ENCODE results near the gene OR10A4. TPM values are rescaled to one million over a fixed set of nuclear protein-coding genes. Genes with fewer than 3 reads are reported as not detected.

The OR10A4 gene
- total RNA-seq, 2 donors from 2014 or later: not detected

DNA sequence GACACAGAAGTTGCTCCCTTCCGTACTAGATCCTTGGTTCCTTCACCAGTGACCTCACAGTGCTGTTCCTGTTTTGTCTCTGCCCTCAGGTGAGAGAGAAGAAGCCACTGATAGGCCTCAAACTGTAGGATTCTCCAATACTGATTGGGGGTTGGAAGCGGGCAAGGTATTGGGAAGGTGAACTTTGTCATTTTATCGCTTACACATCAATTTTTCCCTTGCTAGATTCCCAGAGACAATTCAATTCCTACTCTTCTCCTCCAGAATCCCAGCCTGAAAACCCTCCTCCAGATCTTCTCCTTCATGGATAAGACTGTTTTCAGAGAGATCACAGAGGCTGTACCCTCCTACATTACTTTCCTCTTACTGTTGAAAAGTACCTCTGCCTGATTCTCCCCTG is 35.0 kb downstream of the OR10A4 start:
- H3K4me3 ChIP-seq: no peak overlapping the region
- no peak for DNase-seq (ENCODE audit: low spot score)
- TF ChIP-seq, protein P1, sequence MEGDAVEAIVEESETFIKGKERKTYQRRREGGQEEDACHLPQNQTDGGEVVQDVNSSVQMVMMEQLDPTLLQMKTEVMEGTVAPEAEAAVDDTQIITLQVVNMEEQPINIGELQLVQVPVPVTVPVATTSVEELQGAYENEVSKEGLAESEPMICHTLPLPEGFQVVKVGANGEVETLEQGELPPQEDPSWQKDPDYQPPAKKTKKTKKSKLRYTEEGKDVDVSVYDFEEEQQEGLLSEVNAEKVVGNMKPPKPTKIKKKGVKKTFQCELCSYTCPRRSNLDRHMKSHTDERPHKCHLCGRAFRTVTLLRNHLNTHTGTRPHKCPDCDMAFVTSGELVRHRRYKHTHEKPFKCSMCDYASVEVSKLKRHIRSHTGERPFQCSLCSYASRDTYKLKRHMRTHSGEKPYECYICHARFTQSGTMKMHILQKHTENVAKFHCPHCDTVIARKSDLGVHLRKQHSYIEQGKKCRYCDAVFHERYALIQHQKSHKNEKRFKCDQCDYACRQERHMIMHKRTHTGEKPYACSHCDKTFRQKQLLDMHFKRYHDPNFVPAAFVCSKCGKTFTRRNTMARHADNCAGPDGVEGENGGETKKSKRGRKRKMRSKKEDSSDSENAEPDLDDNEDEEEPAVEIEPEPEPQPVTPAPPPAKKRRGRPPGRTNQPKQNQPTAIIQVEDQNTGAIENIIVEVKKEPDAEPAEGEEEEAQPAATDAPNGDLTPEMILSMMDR (IDR thresholded peaks at IDR 0.05): no peak
- TF ChIP-seq POLR2AphosphoS5 (IDR thresholded peaks at IDR 0.05): no peak
- TF ChIP-seq POLR2A (IDR thresholded peaks at IDR 0.05): no peak
- intact Hi-C loops (cut with DNase I): no loop called here
- no peaks in the 10 kb centered on the region for H3K4me1 ChIP-seq (replicated peaks)
- no peak overlapping the region for H3K27ac ChIP-seq
- H3K27me3 ChIP-seq (replicated peaks; ENCODE audit: insufficient read depth): no peaks in the 10 kb centered on the region
- no peaks in the 10 kb centered on the region for H3K36me3 ChIP-seq
- no peaks in the 10 kb centered on the region for H3K9me3 ChIP-seq
- WGBS: 90% methylated on average over 3 of the region's 3 CpGs

DNA sequence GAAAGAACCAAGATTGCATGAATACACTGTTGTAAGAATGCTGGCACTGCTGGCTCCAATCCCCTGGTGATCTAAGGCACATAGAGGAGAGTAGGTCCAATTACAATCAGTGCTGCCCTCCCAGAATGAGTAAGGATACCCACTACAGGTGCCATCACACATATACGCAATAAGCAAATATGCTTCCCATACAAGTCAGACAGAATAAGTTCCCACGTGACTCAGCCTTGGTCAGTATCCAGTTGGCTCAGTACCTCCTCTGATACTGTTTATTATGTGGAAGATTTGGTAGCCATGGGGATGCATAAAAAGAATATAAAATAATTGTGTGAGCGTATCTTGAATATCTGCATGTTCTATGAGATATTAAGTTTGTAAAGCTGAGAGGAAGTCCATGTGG is 35.5 kb downstream of the OR10A4 start:
- Histone ChIP-seq H3K27ac (no peak overlapping the region), H3K36me3 (no peaks in the 10 kb centered on the region), H3K9me3 (no peaks in the 10 kb centered on the region), H3K4me3 (no peak overlapping the region), H3K27me3 (replicated peaks; ENCODE audit: insufficient read depth) (no peaks in the 10 kb centered on the region), H3K4me1 (replicated peaks) (no peaks in the 10 kb centered on the region)
- 33% methylated on average over 3 of the region's 3 CpGs for WGBS
- TF ChIP-seq POLR2AphosphoS5 (IDR thresholded peaks at IDR 0.05) (no peak), POLR2A (IDR thresholded peaks at IDR 0.05) (no peak)
- TF ChIP-seq, protein P1 (IDR thresholded peaks at IDR 0.05): no peak
- intact Hi-C loops (cut with DNase I): no loop called here
- DNase-seq (ENCODE audit: low spot score): no peak

DNA sequence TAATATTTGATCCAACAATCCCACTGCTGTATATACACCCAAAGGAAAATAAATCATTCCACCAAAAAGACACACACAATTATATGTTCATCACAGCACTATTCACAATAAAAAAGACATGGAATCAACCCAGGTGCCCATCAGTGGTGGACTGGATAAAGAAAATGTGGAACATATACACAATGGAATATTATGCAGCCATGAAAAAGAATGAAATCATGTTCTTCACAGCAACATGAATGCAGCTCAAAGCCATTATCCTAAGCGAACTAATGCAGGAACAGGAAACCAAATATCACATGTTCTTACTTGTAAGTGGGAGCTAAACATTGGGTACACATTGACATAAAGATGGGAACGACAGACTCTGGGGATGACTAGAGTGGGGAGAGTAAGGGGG is 43.3 kb downstream of the OR10A4 start:
- WGBS: 70% methylated on average over 2 of the region's 2 CpGs
- no peak for DNase-seq (ENCODE audit: low spot score)
- Histone ChIP-seq H3K27me3 (replicated peaks; ENCODE audit: insufficient read depth) (no peaks in the 10 kb centered on the region), H3K27ac (no peak overlapping the region), H3K9me3 (no peaks in the 10 kb centered on the region), H3K4me1 (replicated peaks) (no peaks in the 10 kb centered on the region), H3K36me3 (no peaks in the 10 kb centered on the region), H3K4me3 (no peak overlapping the region)
- TF ChIP-seq, protein P1 (IDR thresholded peaks at IDR 0.05): no peak
- TF ChIP-seq POLR2A (IDR thresholded peaks at IDR 0.05) (no peak), POLR2AphosphoS5 (IDR thresholded peaks at IDR 0.05) (no peak)
- intact Hi-C loops (cut with DNase I): no loop called here

DNA sequence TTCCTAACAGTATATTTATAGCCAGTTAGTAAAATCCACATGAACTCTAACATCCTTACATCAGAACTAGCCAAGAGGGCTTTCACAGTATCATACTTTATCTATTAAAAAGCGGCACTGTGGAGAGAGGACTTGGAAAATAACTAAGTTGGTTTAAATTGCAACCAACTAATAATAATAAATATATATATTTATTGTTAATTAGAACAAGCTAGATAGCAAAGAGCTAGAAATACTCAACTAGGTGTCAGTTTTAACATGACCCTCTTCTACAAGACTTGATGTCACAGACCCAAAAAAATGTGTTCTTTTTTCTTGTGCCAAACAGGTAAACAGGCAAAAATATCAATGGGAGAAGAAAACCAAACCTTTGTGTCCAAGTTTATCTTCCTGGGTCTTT is 44.3 kb downstream of the OR10A4 start, which contains the start of gene OR2D3:
Gene OR2D3 (plus strand): TSS at position 301 of the 400 bp plus-strand sequence. CDS start 0 bp downstream, at position 301.
- intact Hi-C loops (cut with DNase I): no loop called here
- TF ChIP-seq, protein P1 (IDR thresholded peaks at IDR 0.05): no peak
- no peak for TF ChIP-seq POLR2AphosphoS5 (IDR thresholded peaks at IDR 0.05)
- TF ChIP-seq POLR2A (IDR thresholded peaks at IDR 0.05): no peak
- 87% methylated on average over 1 of the region's 1 CpG for WGBS

DNA sequence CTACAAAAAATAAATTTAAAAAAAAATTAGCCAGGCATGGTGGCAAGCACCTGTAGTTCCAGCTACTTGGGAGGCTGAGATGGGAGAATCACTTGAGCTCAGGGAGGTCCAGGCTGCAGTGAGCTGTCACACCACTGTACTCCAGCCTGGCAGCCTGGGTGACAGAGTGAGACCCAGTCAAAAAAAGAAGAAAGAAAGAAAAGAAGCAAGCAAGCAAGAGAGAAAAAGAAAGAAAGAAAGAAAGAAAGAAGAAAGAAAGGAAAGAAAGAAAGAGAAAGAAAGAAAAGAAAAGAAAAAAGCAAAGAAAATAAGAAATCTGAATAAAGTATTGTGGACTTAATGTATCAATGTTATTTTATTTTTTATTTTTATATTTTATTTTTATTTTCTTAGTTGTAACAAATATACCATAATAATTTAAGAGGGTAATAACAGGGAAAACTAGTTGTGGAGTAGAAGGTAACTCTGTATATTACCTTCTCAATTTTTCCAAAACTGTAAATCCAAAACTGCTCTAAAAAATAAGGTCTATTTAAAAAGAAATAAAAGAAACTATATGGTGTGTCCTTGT is 48.7 kb downstream of the OR10A4 start:
- TF ChIP-seq POLR2AphosphoS5 (IDR thresholded peaks at IDR 0.05) (no peak), POLR2A (IDR thresholded peaks at IDR 0.05) (no peak)
- TF ChIP-seq, protein P1 (IDR thresholded peaks at IDR 0.05): no peak
- no peak for DNase-seq (ENCODE audit: low spot score)
- Histone ChIP-seq H3K36me3 (no peaks in the 10 kb centered on the region), H3K4me3 (no peak overlapping the region), H3K9me3 (no peaks in the 10 kb centered on the region), H3K27me3 (replicated peaks; ENCODE audit: insufficient read depth) (no peaks in the 10 kb centered on the region), H3K27ac (no peak overlapping the region), H3K4me1 (replicated peaks) (no peaks in the 10 kb centered on the region)
- intact Hi-C loops (cut with DNase I): no loop called here

More for the DNA sequence above, 44.3 kb downstream of the OR10A4 start, which contains the start of gene OR2D3:
- H3K4me1 ChIP-seq (replicated peaks): no peaks in the 10 kb centered on the region
- no peaks in the 10 kb centered on the region for H3K27me3 ChIP-seq (replicated peaks; ENCODE audit: insufficient read depth)
- no peaks in the 10 kb centered on the region for H3K36me3 ChIP-seq
- H3K9me3 ChIP-seq: no peaks in the 10 kb centered on the region
- no peak within 1 kb of the TSS for H3K27ac ChIP-seq
- H3K4me3 ChIP-seq: no peak within 1 kb of the TSS
- DNase-seq (ENCODE audit: low spot score): no peak
